Measurements from ENCODE around the gene FHIT.
"Not testable (repeated sequence)": the region's sequence is repeated elsewhere in the genome, so short reads cannot be mapped to it uniquely, and the experiment has no call there.

Gene FHIT

DNA sequence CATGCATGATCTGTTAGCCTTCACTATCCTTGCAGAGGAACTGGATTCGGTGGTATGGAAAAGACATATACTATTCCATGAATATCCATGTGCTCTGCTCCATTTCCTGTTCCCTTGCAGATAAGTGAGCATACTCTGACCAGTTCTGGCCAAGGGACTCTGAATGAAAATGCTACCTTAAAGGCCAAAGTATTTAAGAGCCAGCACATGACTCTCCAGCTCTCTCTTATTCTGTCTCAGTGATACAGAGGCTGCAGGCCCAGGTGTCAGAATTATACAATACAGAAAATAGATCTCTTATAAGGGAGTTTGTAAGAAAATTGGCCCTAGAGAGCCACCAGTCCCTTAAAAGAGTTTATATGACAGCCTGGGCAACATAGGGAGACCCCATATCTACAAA lies 1421.7 kb downstream of the FHIT start:
- no peak for DNase-seq (ENCODE audit: low spot score)

DNA sequence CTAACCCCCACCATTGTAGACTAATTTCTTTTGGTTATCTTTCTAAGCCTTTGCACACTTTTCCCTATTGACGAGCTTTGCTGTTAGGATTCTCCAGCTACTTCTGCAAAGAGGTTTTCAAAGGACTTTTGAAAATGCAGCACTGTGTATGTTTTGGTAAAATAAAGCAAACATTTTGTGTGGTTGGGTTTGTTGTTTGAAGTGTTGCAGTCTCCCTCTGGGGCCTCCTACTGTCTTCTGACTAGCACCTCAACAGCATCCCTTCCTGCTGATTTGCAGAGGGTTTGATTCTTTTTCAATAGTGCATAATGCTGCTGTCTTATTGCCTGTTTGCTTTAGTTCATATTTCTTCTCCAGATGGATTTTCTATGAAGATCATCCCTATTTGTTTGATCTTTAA lies 1426.4 kb downstream of the FHIT start:
- DNase-seq (ENCODE audit: low spot score), result no peak

DNA sequence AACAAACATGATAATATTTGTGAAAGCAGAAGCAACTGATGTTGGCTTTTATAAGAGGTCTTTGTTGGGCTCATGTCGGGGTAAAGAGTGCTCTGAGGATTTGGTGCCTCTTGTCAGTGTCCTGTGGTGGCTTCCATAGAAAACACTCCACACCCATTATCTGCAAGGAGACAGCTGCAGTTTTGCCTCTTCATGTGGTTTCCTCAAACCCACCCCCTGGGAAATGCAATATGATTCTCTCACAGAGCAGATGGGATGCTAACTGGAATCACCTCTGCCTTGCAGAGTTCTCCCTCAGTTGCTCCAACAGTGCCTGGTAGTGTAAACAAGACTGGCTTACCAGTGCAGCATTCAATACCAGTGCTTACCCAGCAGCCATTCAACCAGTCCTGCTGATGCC lies 1430.0 kb downstream of the FHIT start:
- DNase-seq (ENCODE audit: low spot score), result no peak

DNA sequence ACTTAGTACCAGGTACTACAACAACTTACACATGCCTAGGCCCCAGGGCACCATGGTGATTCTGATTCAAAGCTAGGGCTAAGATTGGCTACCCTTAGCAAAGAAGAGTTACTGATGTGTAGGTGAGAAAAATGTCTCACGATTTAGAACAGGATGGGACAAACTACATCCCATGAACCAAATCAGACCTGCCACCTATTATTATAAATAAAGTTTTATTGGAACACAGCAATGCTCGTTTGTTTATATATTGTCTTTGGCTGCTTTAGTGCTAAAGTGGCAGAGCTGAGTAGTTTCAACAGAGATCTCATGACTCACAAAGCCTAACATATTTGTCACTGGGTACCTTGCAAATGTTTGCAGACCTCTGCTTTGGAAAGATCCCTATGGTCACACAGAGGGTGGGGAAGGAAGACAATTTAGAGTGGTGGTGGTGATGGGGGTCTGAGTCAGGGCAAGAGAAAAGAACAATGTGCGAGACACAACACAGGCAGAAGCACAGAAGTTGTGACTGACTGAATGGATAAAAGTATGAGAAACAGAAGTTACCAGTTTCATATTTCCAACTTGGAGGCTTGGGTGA lies 1430.8 kb downstream of the FHIT start:
- no peak for DNase-seq (ENCODE audit: low spot score)

DNA sequence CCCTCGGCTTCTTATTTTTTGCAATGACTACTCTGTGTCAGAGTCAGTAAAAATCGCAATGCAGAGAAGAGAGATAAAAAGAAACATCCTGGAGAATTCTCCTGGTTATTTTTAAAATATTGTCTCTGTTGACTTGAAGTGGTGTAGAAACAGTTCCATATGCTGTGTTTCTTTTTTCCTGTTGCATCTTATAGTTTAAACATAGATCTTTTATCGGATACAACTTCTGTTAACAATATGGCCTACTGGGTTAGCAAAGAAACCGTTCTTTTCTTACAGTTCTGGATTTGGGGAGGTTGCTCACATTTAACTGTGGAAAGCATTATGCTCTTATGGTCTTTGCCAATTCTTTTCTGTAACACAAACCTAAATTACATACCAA lies 1432.3 kb downstream of the FHIT start:
- DNase-seq (ENCODE audit: low spot score), result no peak

DNA sequence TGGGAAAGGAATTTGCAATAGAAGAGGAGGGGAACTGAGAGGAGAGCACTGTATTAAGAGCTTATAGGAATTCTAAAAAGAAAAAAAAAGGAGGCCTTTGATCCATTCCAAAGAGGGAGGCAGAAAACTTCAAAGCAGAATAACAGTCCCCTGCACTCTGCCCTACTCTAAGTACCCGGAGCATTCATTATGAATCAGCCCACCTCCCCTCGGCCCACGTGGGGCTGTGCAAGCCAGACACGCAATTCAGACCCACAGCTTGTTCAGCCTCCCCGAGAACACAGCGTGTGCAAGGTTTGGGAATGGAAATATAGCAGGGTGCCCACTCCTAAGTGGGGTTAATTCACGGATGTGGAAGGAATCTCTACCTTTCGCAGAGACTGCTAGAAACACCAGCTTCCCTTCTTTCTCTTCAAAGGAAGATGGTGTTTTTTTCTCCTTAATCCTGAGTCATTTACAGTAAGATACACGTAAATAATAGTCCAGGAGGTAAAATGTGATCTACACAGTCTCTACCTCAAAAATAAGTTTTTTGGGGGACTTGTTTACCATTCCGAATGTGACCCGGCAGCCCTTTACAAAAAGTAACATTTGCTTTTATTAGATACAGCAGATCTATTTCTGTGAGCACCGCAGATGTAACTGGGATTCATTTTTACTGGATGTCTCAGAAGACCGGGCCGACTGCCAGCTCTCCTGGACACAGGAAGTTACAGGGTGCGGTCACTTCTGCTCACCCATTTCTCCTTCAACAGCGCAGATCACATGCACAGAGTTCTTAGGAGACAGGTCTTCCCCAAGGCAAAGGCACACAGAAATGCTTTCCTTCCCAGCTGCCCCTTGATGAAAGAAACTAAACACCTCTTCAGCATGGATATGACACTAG lies 1433.0 kb downstream of the FHIT start:
- DNase-seq (ENCODE audit: low spot score), result no peak

DNA sequence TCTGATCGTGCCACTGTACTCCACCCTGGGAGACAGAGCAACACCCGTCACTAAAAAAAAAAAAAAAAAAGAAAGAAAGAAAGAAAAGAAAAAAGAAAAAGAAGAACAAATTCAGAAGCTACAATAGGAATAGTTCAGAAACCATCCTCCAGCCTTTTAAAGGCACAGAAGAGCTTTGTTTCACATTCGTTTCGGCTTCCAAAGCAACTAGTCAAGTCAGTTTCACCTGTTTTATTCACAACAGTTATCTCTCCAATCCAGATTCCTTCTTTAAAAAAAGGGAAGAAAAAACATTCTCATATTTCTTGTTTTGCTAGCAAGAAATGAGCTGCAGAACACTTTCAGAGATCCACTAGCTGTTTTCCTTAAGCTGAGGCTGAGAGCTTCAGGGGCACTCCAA lies 1433.7 kb downstream of the FHIT start:
- DNase-seq (ENCODE audit: low spot score), result no peak

DNA sequence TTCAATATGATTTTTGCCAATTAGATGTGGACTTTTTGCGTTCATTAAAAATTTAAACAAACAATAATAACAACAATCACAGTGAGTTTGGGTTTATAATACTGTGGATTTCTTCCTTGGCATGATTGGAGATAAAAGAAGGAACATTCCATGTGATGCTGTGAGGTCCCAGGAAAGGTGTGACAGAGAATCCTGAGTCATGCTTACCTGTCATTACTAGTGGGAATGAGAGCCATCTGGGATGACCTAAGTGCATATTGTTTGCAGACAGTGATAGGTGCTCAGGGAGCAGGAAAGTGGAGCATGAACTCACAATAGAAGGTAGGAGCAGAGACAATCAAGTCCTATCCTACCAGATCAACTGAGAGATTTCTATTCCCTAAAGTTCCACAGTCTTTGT lies 1434.9 kb downstream of the FHIT start:
- DNase-seq (ENCODE audit: low spot score), result no peak

DNA sequence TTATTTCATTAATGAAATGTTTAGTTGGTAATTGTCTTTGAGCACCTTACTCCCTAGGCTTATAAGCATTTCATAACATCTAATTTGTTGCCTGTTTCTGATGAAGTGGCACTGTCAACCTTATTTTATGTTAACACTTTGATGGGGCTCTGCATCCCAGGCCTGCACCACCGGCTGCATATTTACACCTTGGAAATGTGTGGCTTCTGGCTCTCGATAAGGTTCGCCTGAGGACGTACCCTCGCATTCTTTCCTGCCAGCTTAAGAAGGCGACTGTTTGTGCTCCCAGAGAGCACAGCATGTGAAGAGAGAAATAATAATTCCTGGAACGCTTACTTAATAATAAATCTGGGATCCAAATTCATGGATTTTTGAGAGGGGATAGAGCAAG lies 1438.1 kb downstream of the FHIT start:
- DNase-seq (ENCODE audit: low spot score), result no peak

DNA sequence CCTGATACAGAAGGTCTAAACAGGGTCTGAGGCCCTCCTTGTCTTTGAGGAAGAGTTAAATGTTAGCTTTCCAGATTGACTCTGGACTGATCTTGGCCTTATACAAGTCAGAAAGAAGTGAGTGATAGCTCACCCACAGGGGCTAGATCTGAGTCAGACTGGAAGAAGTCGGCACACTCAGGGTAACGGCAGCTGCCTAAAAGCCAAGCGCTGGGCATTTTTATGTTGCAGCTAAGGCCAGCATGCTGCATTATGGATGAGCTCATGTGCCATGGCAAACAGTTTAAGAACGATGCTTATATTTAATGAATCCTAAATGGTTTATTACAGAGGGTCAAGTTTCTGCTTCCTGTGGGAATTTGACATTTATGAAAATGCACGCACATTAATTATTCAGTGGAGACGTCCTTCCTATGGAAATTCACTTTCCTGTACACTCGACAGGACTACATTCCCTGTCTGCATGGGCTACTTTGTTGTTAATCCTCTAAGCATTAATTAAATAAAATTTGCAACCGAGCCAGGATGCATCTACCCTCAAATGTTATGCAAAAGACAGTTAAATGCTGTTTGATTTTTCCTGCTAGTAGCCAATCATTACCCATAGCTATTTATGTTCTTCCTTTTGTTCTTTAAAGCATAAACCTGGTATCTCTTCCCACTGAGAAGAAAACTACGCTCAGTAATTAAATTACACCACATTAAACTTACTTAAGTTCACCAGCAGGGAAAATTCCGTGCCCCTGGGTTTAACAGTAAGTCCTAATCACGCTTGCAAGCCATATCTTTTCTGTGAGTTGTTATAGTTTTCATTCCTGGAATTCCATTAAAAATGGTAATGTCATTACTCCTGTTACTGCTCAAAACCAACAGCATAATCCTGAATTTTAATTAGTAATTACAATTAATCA lies 1438.8 kb downstream of the FHIT start:
- DNase-seq (ENCODE audit: low spot score), result no peak

DNA sequence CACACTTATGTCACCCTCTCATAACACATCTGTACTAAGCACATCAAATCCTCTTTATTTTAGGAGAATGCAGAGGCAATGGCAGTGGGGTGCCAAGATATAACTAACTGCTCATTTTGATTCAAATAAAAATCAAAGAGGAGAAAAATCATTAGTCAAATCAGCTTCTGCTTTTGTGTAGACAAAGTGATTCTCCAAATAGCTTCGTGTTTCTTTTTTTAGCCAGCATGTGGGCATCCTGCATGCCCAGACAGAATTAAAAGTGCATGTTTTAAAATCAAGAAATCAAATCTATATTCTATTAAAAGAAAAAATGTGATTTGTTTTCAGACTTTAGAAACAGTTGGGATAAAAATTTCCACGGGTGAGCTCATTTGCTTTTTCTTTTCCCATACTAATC lies 1440.1 kb downstream of the FHIT start:
- DNase-seq (ENCODE audit: low spot score), result peak; percentile 23

DNA sequence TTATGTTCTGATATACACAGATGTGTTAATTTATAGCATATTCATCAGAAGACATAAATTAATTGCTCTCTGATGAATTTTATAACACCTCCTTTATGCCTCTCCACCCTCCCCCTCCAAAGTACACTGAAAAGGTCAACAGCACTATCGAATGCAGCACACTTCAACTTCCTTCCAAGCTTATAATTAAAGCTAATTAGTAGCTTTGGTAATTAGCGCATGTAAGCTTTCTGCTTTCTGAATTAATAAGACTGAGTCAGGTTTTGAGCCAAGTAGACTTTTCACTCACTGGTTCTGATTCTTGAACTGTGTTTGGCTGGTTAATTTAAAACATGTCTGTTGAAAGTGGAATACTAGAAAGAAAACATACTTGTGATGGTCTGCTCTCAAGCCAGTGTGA lies 1440.6 kb downstream of the FHIT start:
- no peak for DNase-seq (ENCODE audit: low spot score)

DNA sequence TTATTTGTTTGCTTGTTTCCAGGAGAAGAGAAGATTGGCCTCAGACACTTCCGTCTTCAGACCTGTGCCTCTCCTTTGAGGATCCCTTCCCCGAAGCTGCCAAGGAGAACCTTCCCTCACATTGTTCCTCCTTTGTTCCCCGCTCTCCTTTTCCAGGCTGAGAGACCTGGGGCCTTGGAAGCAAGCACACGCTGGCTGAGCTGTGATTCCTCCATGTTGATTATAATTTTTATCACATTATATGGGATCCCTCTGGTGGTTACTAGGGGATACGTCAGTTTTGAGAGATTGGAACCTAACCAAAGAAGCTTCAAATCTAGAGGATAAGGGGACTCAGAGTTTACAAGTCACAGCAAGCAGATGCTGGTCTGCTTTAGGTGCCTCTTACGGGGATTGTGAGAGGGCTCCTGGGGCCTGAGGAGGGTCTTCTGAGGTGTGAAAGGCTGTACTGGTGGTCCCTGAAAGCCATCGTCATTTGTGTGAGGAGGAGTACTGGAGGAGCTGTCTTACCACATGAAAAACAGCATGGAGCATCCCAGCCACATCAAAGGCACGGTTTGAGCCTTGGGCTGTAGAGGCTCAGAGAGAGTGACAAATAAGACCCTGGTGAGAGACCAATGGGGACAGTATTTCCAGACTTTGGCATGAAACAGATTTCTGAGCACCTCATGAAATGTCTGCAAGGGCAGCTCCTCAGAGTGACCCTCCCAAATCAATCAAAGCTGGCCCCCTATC lies 1441.4 kb downstream of the FHIT start:
- DNase-seq (ENCODE audit: low spot score), result peak; percentile 15

DNA sequence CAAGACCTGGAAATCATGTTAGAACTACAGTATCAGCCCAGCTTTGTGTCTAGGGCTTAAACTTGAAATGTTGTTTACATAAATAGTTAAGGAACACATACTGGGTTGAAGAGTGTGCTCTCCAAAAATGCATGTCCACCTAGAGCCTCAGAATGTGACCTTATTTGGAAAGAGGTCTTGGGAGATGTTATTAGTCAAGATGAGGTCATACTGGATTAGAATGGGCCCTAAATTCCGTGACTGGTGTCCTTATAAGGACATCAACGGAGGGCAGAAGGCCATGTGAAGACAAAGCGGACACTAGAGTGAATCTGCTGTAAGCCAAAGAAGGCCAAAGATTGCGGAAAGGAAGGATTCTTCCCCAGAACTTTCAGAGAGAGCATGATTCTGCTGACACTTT lies 1442.2 kb downstream of the FHIT start:
- no peak for DNase-seq (ENCODE audit: low spot score)

DNA sequence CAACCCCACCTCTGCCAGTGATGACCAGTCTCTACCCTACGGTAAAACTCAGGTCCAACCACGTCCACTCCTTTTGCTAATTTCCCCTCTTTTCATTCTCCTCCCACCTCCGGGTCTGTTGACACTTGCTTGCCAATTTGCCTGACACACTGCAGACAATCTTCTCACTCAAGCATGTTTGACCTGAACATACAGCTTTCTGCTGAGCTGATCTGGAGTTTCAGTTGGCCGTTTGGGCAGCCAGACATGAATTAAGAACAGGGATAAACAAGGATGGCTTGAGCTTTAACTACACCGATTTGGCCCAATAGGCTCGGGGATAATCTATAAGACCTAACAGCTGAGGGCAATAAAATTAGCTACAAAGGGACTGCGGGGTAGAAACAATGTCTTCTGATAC lies 1442.8 kb downstream of the FHIT start:
- no peak for DNase-seq (ENCODE audit: low spot score)

DNA sequence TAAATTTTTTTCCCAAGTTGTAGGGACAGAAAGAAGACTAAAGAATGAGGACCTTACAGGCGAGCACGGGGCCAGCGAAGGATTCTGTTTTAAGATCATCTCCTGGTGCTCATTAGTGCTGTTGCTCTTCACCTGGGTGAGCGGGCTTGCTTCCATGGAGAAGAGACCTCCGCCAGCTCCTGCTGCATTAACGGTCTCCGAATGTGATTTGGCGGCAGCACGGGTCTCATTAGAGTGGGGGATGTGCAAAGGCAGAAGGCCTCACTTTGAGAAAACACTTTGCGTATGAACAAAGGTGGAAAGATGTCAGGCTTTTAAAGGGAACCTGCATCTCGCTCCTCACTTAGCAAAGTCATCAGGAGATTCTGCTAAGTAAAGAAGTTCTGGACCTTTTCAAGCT lies 1448.0 kb downstream of the FHIT start:
- DNase-seq (ENCODE audit: low spot score), result no peak

DNA sequence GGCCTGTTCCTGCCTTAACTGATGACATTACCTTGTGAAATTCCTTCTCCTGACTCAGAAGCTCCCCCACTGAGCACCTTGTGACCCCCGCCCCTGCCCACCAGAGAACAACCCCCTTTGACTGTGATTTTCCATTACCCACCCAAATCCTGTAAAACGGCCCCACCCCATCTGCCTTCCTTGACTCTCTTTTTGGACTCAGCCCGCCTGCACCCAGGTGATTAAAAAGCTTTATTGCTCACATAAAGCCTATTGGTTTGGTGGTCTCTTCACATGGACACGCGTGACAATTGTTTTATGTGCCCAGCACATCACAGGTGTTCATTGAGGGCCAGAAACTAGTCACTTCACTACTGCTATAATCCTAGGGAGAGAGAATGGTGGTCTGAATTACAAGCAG lies 1448.8 kb downstream of the FHIT start:
- DNase-seq (ENCODE audit: low spot score), result not testable (repeated sequence)

DNA sequence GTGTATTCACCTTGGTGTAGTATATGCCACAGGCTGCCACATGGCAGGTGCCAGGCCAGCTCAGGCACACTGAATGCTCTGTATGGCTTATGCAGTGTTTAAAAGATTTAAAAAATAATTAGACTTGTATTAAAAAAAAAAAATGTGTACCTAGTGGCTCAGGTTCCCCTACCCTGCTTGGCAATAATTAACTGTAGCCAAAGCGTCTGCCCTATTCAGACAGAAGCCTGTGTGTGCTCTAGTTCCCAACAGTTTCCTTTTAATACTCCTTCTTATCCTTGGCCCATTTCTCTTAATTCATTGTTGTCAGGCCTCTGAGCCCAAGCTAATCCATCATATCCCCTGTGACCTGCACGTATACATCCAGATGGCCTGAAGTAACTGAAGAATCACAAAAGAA lies 1449.2 kb downstream of the FHIT start:
- no peak for DNase-seq (ENCODE audit: low spot score)

DNA sequence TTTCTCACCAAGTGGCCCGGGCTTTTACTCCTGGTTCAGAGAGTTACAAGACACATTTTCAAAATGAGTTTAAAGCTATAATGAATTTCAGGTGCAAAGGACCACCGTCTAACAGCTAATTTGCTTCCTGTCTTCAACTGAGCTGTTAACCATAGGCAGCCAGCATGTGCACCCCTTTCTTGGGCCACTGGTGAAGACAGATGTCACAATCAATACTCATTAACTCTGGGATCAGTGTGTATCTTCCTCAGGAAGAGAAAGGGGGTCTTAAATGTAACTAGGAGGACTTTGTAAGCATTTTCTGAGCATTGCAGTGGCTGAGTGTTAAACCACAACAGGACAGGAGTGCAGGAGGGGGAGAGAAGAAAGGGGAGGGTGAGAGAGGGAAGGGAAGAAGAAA lies 1450.8 kb downstream of the FHIT start:
- DNase-seq (ENCODE audit: low spot score), result no peak

DNA sequence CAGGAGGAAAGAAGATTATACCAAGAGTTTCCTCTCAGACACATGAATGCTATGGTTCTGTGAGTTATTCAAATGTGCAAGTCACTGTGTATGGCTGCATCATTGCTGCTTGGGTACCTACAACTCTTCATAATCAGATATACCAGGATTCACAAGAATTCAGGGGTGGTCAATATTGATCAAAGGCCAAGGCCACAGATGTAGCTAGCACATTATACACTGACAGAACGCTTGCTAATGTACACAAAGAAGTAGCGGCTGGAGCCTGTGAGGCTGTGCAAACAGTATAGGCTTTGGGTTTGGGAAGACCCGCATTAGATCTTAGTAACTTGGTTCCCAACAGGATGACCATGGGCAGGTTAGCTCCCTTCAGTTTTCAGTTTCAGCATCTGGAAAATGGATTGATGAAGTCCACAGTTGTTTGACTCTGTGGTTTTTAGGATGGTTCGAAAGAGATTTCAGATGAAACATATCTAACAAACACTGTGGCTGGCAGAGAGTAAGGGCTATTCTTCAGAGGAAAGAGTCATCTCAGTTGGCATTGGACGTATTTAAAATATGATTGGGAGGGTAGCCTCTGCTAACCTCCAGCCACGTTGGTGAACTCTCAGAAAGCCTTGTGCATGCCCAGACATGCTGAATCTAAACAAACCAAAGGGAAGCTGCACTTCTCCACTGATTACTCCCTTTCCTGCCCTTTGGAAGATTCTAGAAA lies 1452.7 kb downstream of the FHIT start:
- DNase-seq (ENCODE audit: low spot score), result no peak

DNA sequence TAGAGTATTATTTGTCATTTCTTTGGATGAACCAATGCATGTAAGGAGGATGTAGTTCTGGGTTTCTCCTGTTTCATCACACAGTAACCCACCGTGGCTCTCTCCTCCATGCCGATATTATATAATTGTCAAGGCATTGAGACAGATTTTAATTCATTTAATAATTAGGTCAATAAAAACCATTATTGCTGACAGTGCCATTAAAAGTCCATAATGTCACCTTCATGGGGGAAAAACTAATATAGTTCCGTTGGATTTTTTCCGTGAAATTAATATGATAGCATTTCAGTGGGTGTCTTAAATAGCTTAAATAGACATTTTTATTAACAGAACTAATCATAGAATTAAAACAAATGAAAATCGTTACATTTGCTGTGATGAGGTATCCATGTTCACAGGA lies 1453.7 kb downstream of the FHIT start:
- no peak for DNase-seq (ENCODE audit: low spot score)

DNA sequence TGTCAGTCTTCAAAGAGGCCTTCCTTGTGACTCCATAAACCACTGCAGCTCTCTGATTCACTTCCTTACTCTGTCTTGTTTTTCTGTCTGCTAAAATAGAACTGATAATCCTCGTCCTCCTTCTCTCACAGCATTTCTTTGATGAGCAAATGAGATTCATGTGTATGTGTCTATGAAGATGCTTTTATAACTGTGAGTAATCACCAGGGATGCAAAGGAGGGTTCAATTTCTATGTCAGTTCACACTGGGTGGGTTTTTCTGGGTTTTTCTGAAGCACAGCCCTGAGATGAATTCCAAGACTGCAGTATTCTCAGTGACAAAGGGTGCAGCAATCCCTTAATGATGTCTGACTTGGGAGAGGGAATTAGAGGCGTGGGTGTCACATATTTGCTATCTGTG lies 1454.8 kb downstream of the FHIT start:
- DNase-seq (ENCODE audit: low spot score), result no peak

Data from germinal center (tissue), 1 donor.